IPS DF 19.7 (cell line): ENCODE results near the gene PLXDC2.

Experiments used
- DNase-seq: peaks from one replicate; pipeline ENCODE4 v3.0.0-alpha.2; 2013; ENCODE audit warnings: low read depth, low spot score

Gene PLXDC2

DNA sequence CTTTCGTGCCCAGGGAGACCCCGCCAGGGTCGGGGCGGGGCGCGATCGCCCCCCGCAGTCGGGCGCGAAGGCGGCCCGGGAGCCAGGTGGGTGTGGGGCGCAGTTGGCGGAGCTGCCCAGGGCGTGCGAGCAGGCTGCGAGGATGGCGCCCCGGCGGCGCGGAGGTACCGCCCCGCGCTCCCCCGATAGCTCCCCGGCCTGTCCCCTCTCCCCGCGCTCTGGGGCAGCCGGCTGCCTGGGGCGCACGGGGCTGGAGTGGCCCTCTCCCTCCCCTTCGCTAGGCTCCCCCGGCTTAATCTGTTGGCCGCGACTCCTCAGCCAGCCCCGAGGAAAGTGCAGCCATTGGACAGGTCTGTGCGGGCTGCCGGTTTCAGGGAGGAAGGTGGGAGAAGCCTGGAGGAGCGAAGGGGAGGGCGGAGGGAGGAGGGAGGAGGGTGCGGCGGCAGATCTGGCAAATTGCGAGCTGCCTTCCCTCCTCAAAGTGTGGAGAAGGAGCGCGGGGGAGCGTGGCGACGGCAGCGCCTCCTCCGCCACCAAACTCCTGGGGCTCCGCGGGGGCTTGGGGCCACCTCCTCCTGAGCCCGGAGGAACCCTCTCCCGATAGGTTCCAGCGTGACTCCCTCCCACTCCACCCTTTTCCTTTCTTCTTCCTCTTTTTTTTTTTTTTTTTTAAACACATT, 361 bp upstream of the PLXDC2 start:
- no peak for DNase-seq

DNA sequence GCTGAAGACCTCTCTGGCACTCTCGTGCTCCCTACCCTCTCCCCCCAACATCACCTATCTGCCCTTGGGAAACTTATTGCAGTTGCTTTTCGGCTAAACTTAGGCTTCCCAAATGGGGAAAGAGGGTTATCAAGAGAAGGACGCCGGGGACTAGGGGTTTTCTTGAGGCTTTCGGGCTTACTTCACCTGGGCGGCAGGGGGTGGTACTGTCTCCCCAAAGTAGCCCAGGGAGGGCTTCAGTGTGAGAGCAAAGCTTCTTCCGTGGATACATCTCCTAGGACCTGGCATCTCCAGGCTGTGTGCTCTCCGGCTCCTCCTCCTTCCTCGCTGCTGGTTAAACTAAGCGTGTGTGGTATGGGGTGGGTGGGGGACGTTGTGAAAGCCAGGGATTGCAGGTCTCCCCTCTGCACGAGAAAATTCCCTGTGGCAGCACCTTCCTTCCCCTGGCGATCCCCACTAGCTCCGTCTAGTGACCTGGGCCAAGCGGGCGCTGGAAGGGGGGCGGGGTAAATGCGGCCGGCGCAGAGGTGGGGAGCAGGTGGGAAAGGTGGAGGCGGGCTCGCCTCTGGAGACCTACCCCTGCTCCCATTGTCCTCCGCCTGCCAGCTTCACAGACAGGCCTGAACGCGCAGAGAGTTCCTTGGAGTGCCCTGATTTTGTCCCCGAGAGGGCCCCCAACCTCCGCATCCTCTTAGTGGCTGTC, 1.1 kb downstream of the PLXDC2 start:
- no peak for DNase-seq

DNA sequence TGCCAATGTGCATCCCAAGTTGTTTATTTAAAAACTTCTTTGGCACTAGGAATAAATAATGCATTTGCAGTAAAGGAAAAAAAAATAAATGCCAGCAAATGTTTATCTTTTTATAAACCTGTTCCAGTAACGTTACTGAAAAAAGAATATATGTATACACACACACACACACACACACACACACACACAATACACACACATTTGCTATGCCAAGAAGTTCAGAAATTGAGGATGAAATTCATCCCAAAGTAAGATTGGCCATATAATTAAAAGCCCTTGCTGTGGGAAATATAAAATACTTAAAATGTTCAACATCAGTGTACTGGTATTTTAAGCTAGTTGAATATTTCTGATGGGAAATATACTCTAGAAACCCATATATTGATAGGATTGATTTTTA, 2.6 kb downstream of the PLXDC2 start:
- DNase-seq, result no peak

DNA sequence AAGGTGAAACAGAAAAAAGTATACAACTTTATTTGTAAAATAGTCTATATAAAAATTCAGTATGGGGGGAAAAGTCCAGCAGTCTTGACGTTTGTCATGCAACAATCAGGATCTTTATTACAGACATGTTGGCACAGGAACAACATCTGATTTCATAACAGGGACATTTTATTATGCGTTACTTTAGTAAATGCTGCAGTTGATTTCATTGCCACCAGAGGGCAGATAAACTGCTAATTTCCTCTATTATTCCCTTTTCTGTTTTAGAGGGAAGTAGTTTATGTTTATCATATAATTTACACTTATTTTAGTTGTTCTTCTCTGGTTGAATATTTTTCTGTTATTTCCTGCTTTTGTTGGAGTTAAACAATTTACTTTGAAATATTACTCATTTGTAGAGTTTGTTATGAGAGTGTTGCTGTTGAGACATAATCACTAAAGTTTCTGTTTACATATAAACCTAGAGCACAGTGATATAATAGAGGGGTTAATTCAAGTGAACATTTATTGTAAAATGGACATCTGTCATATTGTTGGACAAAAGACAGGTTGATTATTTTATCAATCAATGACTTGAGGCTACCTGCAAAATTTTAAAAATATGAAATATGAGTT, 3.3 kb downstream of the PLXDC2 start:
- DNase-seq, result no peak

DNA sequence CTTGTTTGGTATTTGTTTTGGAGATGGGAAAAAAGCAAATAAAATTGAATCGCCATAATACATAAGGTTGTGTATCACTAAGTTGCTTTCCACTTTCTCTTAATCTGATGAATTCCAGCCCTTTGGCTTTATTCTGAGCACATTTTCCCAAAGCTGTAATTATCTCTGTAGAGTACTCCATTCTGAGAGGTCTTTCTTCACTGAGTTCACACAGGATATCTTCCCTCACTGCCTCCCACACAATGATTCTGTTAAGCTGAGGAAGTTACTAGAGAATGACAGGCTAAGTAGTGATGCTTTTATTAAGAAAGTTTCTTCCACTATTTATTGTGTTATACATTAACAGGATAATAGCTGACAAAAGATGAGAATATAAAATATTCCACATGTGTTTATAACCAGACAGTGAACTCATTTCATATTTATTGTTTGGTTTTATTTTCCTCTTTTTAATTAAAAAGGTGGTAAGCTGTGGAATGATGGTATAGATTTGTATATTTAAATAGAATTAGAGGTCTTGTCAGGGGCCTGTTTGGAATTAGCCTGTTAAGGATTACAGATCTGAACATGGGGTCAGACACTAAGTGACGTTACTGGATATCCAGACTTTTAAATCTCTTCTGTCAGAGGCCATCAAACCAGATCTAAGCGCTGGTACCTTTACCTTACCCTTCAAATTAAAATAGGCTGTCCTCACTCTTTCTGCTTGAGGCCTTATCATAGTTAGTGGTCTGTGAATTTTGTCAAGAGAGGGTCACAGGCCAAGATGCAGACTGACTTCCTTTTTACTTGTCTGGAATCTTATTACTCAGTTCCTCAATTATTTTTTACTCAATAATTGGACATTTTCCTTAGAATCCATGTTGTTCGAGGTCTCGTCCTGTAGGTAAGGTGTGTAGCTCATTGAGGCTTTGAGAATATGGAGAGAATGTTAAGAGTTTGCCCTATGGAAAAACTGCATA, 8.4 kb downstream of the PLXDC2 start:
- no peak for DNase-seq

DNA sequence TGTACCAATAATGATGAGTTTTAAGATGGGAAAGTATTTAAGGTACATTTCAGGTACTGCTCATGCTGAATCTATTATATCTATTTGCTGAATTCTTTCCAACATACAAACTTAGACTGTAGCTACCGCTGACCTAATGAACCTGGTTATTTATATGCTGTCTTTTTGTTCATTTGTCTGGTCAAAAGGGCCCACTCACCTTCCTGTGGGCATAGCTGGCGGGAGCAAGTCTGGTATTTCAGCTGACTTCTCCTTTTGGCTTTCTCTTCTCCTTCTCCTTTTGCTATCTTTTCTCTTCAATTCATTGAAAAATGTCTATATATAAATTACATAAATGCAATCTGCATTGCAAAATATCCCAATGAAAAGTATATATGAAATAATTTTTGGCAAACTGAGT, 9.5 kb downstream of the PLXDC2 start:
- no peak for DNase-seq

DNA sequence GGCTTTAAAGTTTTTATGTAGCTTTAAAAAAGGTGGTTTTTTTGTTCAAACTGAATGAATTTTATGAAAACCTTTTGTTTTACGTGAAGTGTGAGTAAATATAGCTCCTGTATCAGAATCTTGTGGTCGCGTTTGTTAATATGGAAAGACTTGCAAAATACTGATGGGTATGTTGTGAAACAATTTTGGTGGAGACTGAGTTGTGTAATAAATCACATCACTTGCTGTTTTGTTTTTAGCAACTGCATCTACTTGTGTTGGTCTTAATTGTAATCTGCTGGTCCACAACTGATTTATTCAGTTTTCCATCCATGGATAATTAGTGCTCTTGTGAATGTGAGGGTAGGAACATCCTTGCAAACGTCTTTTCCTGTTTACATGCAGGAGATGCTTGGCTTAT, 10.5 kb downstream of the PLXDC2 start:
- DNase-seq, result no peak

DNA sequence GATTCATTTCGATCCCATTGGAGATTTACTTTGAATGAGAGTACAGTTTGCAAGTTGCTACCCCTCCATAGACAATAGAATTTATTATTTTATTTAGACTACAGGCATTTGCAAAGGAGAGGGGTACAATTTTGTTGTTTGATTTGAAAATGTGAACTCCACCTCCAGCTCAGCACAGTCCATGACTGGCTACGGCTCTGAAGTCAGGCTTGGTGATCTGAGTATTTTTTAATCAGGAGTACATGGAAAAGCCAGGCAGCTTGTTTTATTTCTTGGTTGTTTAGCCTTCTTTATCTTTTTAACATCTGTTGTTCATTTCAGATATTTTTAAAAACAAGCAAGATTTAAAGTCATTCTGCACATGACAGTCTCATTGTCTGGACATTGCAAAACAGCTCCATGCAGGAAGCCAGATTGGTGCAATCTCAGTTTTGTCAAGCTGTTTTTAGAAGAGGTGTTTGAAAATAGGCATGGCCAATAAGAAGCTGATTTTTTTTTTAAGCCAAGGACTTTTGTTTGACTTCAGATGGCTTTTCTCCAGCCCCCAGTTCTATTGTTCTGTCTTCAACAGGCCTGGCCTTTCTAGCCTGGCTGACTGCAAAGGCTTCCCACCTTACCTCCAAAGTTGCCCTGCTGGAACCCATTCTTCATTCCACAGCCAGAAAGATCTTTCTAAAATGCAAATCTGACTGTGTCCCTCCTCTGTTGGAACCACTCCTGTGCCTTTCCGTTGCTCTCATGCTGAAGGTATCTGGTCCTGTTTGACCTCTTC, 12.2 kb downstream of the PLXDC2 start:
- DNase-seq, result no peak

DNA sequence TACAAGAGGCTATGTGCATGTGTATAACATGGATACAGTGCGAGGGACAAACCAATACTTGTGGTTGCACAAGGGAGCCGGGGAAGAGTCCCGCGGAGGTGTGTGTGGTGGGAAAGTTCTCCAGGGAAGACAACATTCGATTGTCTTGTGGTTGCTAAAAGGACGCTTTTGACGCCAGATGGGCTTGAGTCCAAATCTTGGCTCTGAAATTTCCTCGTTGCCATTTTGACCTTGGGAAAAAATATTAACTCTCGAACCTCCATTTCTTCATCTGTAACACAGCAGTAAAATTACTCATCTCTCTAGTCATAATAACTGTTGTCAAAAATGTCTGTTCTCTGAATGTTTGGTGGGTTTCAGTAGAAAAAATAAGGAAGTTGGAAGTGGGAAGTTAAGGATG, 16.5 kb downstream of the PLXDC2 start:
- no peak for DNase-seq

DNA sequence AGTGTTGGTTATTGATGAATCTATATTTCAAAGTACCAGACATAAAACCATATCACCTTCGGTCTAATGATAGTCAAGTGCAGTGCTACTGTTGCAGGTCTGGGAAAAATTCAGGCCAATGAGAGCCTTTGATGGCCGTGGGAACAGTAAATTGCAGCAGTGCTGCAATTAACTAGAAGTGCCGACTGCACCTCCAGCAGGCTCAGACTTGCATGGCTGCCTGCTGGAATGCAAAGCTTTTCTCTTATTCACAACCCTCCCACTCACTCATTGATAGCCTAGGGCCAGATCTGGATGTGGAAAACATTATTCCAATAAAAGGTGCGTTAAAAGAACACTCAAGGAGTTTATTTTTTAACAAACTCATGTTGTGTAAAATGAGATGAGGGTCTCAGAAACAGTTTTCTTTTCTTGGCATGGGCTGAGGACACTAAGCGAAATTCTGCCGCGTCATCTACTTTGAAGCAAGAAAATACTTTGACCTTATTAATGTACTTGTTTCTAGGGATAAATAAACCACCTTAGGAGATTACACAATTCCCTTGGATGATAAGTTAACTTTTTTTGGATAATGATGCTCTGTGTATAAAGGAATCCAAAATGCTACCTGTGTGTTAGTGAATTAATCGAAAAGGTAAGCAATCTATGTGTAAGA, 17.1 kb downstream of the PLXDC2 start:
- no peak for DNase-seq

DNA sequence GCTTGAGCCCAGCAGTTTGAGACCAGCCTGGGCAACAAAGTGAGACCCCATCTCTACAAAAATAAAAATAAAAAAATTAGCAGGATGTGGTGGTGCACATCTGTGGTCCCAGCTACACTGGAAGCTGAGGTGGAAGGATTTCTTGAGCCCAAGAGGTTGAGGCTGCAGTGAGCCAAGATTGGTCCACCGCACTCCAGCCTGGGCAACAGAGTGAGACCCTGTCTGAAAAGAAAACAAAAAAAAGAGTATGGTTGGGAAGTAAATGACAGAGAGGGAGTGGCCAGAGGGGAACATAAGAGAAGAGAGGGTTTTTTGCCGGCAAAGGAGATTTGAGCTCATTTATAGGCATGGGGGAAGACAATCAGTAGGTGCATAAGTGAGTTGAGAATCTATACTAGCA, 19.7 kb downstream of the PLXDC2 start:
- DNase-seq, result no peak

DNA sequence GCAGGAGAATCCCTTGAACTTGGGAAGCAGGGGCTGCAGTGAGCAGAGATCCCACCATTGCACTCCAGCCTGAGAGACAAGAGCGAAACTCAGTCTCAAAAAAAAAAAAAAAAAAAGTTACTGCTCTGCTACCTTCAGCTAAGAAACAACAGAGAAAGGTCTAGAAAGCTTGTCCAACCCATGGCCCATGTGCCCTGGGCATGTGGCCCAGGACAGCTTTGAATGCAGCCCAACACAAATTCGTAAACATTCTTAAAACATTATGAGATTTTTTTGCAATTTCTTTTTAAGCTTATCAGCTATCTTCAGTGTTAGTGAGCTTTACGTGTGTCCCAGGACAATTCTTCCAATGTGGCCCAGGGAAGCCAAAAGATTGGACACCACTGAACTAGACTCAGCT, 22.9 kb downstream of the PLXDC2 start:
- DNase-seq, result no peak

DNA sequence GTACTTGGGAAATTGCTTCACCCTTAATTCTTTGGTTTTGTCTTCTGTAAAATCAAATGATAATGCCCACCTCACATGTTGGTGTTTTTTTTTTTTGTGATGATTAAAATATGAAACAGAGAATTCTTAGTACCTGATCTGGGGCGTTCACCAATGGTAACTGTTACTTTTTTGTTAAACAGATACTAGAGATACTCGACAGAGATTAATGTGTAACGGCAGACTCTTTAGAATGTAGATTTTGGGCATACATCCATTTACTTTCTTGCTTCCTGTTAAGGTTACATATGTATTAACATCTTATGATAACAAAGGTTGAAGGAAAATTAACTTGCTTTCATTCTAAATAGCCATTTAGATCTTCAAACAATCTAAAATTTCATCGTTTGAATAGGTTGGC, 23.3 kb downstream of the PLXDC2 start:
- no peak for DNase-seq

DNA sequence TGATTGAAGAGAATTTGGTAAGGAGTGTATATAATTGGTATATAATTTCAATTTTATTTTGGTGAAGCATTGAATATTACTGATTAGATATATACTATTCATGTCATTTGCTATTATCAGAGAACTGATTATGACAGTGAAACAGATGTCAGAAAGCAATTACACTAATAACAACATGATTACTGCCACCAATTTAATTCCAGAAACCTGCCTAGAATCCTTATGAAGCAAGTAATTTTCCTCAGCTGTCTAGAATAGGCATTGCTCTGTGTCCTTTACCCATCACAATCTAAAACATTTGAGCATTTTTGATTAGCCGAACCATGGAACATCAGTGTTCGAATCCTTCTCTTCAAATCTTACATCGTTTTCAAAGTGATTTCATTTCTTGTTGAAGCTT, 24.5 kb downstream of the PLXDC2 start:
- no peak for DNase-seq

DNA sequence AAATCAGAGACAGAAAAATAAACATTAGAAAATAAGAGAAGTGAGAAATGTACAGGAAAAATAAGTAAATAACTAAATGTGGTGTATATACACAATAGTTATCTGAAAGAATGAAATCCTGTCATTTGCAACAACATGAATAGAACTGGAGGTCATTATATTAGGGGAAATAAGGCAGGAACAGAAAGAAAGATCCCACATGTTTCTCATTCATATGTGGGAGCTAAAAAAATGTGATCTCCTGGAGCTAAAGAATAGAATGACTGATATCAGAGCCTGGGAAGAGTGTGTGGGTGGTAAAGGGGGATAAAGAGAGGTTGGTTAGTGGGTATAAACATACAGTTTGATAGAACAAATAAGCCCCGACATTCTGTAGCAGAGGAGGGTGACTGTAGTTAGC, 27.3 kb downstream of the PLXDC2 start:
- no peak for DNase-seq

DNA sequence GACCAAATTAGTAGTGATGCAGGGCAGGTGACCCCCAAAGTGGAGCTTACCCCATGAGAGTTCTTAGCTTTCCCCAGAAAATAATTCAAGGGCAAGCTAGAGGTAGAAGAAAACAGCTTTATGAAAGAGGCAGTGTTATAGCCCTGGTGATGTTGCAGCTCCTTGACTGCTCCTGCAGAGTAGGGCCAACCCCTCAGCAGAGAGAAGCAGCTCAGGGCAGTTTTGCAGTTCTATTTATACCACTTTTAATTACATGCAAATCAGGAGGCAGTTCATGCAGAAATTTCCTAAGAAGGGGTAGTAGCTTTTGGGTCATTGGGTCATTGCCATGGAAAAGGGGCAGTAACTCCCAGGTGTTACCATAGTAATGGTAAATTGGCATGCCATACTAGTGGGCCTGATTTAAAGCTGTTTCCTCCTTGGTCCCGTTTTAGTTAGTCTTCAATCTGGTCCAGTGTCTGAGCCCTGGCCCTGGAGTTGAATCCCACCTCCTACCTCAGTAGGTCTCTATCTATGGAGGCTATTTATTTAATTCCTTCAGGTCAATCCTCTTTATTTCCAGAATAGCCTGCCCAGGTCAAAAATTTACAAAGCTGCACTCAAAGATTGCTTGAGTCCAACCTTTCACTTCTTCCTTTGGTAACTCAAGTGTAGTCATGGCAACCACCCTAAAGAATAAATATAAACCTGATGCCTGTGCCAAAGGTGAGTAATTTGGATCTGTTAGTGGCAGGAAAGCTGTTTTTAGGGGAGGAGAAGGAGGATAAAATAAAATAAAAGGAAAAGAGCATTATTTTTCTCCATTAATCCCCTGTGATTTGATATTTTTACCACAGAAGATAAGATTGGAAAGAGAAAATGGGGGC, 29.5 kb downstream of the PLXDC2 start:
- no peak for DNase-seq

DNA sequence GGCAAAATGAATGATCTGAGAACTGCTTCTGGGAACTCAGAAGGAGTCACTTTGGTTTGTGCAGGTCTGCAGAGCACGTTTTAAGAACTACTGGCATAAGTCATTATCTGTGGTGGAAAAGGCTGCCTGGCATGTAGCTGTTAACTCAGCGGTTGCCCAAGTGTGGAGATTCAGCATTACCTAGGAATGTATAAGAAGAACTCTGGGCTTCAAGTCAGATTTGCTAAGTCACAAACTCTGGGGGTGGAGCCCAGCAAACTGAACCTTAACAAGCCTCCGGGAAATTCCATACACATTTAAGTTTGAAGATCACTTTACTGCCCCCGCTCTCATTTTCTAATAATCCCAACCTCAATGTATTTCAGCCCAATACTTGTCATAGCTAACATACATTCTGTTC, 31.1 kb downstream of the PLXDC2 start:
- DNase-seq, result no peak

DNA sequence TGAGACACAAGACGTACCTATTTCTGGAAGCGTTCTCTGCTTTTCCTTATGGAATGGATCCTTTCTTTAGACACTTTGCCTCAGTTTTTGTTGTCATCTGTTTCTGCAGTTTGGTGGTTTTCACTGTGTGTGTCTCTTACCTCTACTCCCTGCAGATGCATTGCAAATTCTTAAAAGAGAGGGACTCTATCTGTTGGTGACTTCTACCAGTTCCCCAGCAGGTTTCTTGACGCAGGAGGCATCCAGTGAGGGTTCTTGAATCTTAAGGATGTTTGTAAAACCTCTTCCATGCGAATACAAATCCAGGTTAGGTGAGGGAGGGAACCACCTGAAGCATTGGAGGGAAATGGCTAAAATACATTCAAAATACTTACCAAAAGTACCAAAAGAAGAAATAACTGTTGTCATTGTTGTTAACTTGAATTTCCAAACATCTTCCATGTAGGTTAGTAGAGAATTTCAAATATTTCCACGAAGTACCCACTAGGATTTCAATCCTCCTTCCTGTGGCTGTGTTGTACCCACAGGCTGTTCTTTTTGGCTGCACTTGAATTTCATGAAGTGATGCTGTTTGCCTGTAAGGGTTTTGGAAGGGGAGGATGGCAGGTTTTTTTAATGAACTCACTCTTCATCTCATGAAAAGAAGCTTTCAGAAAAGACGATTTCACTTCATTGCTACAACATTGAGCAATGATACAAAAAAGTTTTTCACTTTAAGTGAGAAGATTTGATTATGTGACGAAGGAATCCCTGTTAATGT, 32.2 kb downstream of the PLXDC2 start:
- no peak for DNase-seq

DNA sequence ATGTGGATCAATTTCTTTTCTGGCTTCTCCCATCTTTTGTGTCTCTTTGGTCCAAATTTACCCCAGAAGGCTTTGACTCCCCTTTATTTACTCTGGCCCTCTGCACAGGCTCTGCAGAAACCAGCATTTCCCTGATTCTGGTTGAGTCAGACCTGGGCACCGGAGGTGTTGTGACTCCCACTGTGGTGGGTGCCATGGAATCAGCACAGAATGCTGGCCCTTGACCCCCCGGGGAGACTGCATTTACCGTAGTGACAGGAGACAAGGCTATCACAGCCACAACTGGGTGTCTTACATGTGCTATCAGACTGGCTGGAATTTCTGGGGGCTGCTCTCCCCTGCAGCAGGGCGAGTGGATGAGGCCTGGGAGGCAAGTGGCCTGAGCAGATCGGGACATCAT, 37.6 kb downstream of the PLXDC2 start:
- DNase-seq, result no peak
